Measurements from ENCODE around the gene RUNDC1.

RUNDC1 gene

GRCh38 chr17:43019418-43019817 is 39.1 kb downstream of the RUNDC1 start:
- DNase-seq (ENCODE audit: low read depth): no peak

- DNase-seq (ENCODE audit: low read depth): no peak
Measured at GRCh38 chr17:43020030-43020621, 39.8 kb downstream of the RUNDC1 start.

GRCh38 chr17:43020789-43021740 is 40.7 kb downstream of the RUNDC1 start:
- peak; percentile 60 for DNase-seq (ENCODE audit: low read depth)

DNA sequence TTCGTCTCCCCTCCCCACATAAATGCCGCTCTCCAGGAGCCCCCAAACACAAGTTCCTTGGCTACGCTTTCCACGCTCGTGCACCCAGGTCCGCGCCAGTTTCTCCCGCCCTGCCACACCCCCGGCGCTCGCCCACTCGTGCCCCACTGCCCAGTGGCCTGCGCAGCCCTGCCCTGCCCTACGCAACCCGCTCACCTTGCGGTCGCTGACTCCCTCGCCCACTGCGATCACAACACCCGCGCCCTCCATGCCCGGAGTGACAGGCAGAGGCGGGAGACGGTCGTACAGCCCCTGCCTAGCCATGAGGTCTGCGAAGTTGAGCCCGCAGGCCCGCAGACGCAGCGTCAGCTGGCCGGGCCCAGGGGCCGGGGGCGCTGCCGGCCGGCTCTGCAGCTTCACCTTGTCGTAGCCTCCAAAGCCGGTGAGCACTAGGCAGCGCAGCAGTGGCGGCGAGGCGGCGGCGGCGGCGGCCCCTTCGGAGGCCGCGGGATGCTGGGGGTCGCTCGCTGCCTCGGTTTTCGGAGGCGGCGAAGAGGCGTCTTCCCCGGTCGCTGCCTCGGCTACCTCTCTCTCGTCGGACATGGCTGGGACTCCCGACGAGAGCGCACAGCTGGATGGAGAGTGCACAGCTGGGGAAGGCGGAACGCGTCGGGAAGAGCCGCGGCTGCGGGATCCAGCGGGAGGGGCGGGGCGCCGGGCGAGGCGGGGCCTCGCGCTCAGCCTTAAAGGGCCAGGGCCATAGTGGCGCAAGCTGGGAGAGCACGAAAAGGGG is 41.6 kb downstream of the RUNDC1 start, which contains the start of gene VAT1:
Gene VAT1 (minus strand): TSS at position 645 of the 772 bp plus-strand sequence. CDS start 63 bp downstream, at position 582.
- no peak for DNase-seq (ENCODE audit: low read depth)

GRCh38 chr17:43024407-43025289 is 44.3 kb downstream of the RUNDC1 start, which contains the start of gene RND2:
TSS of gene RND2 (plus strand) at chr17:43025231. CDS start at chr17:43025348, 117 bp downstream.
- DNase-seq (ENCODE audit: low read depth): peak; percentile 33

GRCh38 chr17:43025290-43025657 is 44.9 kb downstream of the RUNDC1 start:
- DNase-seq (ENCODE audit: low read depth): no peak

- no peak for DNase-seq (ENCODE audit: low read depth)
Measured at GRCh38 chr17:43025766-43026537, 45.6 kb downstream of the RUNDC1 start.

DNA sequence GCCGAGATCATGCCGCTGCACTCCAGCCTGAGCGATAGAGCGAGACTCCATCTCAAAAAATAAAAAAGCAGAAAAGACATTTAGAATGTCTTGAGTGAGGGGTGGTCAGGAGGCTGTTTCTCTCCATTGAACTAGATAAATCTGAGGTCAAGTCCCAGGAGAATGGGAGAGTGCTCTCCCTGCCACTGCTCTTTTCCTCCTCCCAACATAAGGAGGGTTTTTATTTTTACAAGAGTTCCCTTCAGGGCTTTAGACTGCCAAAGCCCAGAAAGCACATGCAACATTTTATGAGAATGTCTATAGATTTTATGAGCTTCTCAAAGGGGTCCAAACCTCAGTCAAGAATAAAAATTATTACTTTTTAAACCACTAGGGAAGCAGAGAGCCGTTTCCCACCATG is 46.2 kb downstream of the RUNDC1 start:
- no peak for DNase-seq (ENCODE audit: low read depth)

DNA sequence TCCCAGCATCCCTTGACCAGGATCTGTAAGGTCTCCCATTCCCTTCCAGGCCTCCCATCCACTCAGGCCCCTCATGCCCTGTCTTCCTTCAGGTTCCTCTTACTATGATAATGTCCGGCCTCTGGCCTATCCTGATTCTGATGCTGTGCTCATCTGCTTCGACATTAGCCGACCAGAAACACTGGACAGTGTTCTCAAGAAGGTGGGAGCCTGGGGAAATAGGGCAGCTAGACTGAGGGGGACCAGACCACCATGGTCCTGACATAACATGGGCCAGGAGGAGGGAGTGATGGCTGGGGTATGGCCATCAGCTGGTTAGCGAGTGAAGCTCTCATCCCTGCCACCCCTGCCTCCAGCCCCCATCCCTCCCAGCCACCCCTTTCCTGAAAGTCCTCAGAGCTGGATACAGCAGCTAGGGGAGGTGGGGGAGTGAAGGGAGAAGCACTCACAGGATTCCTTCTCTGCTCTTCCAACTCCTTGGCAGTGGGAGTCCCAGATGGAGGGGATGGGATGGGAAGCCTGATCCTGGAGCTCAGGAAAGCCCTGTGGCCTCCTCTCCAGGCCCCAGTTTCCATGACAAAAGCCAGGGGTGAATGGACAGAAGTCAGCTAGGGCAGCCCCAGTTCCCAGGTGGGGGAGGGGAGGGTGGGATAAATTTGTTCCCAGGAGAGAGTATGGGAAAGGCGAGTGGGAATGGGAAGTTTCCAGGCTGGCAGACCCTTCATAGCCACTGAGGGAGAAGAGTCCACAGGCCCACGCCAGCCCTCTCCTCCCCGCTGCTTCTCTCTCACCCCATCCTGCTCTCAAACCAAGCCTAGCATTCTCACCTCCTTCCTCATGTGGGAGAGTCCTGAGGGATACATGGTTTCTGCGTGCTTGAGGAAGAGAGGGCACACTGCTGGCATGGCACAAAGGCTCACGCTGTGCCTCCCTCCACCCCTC is 47.0 kb downstream of the RUNDC1 start:
- DNase-seq (ENCODE audit: low read depth): no peak

- DNase-seq (ENCODE audit: low read depth): no peak
Measured at GRCh38 chr17:43028221-43028861, 48.0 kb downstream of the RUNDC1 start.

DNA sequence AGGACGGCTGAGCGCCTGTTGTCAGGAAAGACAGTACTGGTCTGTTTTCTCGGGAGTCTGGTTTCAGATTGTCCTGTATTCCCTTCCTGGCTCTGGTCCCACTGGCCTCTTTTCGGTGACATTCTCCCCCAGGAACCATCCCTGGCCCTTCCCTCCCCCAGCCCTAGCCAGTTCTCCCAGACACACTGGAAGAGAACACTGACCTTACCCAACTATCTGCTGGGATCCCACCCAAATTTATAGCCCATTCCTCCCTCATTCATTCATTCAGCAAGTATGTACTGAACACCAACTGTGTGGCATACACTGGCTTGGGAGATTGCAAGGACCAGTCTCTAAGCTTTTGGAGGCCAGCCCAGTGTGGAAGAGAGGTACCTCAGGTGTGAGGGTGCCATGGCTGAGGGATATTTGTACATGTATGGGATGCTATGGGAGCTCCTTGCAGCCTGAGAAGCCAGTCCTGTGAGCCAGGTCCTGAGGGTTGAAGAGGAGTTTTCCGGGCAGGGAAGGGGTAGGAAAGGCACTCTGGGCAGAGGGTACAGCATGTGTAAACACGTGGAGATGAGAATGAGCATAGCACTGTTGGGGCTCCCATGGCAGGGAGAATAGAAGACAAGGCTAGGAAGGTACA is 49.9 kb downstream of the RUNDC1 start:
- DNase-seq (ENCODE audit: low read depth): no peak

DNA sequence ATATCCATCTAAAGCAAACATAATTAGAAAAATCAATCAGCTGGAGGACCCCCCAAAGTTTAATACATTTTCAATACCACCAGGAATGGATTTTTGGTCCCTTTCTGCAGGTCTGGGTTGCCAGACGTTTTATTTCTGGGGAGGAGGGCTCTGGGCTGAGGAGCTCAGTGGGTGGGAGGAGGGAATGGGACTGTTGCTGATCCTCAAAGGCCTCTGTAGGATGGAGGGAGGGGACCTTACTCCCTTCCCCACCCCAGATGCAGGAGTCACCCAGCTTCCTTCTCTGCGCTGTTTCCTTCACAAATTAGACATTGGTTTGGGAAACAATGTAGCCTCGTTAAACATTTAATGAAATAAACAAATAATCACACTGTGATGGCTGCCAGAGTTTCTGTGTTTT is 51.3 kb downstream of the RUNDC1 start:
- DNase-seq (ENCODE audit: low read depth): no peak

DNA sequence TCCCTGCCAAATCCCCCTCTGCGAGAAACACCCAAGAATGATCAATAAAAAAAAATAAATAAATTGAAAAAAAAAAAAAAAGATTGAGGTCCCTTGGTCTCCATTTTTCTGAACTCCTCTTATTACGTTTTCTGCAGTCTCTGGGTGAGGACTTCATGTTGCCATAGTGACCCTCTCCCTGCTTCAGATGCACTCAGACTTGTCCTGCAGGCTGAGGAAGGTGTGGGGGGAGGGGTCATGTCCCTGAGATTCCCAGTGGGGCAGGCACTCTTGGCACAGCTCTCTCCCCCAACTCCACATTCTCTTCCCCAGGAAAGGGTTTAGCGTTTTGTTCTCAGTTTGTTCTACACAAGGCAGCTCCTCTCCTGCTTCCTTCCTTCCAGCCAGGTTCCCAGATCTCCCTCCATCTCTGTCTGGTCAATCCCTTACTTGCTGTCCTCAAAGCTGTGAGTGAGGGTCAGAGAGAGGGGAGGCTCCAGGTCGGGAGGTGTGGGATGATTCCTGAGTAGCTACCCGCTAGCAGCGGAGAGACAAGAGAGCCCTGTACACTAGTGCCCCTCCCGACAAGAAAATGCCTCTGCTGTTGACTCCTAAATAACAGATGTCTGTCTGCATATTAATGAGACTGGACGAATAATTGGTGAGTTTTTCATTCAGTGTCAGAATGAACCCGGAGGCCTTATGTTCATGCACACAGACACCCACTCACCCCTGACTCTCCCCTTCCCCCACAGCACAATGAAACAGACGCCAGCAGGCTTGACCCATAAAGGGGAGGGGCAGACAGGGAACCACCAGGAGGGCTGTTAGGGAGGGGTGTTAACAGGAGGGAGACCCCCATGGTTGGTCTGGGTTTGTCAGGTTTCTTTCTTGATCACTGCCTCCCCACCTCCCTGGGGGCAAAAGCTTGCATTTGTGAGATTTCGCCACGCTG is 53.9 kb downstream of the RUNDC1 start:
- DNase-seq (ENCODE audit: low read depth): no peak

GRCh38 chr17:43034894-43035293 is 54.5 kb downstream of the RUNDC1 start:
- DNase-seq (ENCODE audit: low read depth): no peak

DNA sequence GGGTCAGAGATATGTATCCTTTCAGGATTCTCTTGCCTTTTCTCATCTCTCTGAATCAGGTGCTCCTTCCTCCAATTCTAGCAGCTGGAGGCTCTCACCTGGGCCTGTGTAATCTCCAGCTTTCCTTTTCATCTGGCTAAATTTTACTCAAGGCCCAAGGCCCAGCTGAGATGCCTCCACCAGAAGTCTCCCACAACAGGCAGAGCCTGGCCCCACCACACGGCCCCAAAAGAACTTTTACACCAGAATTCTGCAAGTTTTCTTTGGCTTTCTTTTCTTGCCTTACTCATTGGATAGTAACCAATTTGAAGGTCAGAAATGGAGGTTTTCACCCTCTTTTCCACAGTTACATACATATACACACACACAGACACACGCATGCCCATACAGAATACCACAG is 59.3 kb downstream of the RUNDC1 start:
- DNase-seq (ENCODE audit: low read depth): no peak

DNA sequence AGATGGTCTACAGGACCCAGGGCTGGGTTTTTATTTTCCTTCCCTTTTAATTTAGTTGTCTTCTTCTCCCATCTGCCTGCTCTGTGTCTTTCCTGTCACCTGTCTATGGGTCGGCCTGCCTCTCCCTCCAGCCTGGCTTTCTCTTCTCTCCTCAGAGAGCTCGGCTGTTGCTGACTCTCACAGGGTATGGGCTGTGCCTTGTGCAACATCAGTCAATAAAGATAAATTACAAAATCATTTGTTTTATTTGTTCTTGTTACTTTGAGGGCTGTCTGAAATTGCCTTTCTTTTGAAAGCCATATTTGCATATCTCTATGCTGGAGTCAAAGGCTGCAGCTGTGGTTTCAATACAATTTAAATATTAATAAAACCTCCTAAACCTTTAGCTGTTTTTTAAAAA is 60.3 kb downstream of the RUNDC1 start:
- no peak for DNase-seq (ENCODE audit: low read depth)

DNA sequence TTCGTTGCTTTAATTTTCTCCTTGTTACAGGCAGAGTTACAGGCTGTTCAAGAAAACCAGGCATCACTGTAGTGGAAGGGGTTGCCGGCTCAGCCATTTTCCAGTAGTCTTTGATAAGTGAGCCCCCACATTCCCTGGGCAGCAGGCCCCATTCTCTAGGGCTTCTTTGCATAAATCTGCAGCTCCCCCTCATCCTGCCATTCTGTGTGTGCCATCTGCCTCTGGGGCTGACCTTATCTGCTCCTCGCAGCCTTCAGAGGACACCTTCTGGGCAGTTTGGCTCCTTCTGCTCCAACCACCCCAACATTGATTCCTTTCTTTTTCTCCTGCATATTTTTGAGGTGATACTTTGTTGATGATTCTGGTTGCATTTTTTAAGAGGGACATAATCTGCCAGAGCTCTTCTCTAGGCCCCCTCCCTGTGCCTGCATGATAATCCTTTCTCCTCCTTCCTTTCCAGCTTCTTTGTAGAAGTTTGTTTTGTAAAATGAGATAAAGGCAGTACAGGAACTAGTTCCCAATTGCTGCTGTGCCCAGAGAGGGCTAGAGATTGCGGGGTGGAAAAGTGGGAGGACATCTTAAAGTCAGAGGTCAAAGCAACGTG is 61.8 kb downstream of the RUNDC1 start:
- DNase-seq (ENCODE audit: low read depth): no peak

Data from HS-5 (cell line).